Progenitor cell of endocrine pancreas (in vitro differentiated cells): ENCODE results near the gene SLX4IP. TPM values are rescaled to one million over a fixed set of nuclear protein-coding genes. Genes with fewer than 3 reads are reported as not detected.

Experiments used
- DNase-seq: peaks from one replicate; pipeline ENCODE4 v3.0.0; 2021; ENCODE audit warnings: low spot score; ENCODE audit not compliant: unreplicated experiment
- H3K27ac Mint-ChIP-seq: 2 replicates; pipeline ENCODE4 v1.8.0; 2021; ENCODE audit warnings: mild to moderate bottlenecking, moderate library complexity, mixed read lengths
- H3K27me3 Mint-ChIP-seq: 2 replicates; pipeline ENCODE4 v1.8.0; 2021; ENCODE audit warnings: mixed read lengths
- H3K36me3 Mint-ChIP-seq: 2 replicates; pipeline ENCODE4 v1.8.0; 2022; ENCODE audit warnings: mixed read lengths; ENCODE audit not compliant: insufficient read depth
- H3K4me1 Mint-ChIP-seq: 2 replicates; pipeline ENCODE4 v1.8.0; 2021; ENCODE audit warnings: low read depth, mixed read lengths
- H3K4me3 Mint-ChIP-seq: 2 replicates; pipeline ENCODE4 v1.8.0; 2021; ENCODE audit warnings: low read depth, mild to moderate bottlenecking, moderate library complexity, mixed read lengths
- H3K9me3 Mint-ChIP-seq: 2 replicates; pipeline ENCODE4 v1.8.0; 2021; ENCODE audit warnings: low read depth, mixed read lengths
- CTCF ChIP-seq: fragments of 200-600 bp; sonication (generic); IDR thresholded peaks from one replicate; pipeline ENCODE4 v1.5.0; 2021; ENCODE audit warnings: antibody characterized with exemption, mild to moderate bottlenecking; ENCODE audit not compliant: unreplicated experiment
- total RNA-seq: library from RNA; stranded (reverse); gene quantifications from 2 replicates; pipeline ENCODE4 v1.2.1, GENCODE V29; 2021

The SLX4IP gene
- total RNA-seq, 1 donor from 2014 or later: 12.0 TPM

- Mint-ChIP-seq H3K27ac (no peak overlapping the region), H3K27me3 (no peaks in the 10 kb centered on the region), H3K4me3 (no peak overlapping the region), H3K4me1 (peaks cover 1% of the 10 kb centered on the region), H3K9me3 (no peaks in the 10 kb centered on the region), H3K36me3 (no peaks in the 10 kb centered on the region)
- no peak for DNase-seq
- TF ChIP-seq CTCF: no peak
These were observed 36.2 kb upstream of the SLX4IP start for GRCh38 chr20:10398834-10399369.

GRCh38 chr20:10402938-10403608 is 32.0 kb upstream of the SLX4IP start:
- no peak for DNase-seq
- Mint-ChIP-seq H3K36me3 (peaks cover 1% of the 10 kb centered on the region), H3K9me3 (no peaks in the 10 kb centered on the region), H3K4me1 (peaks cover 1% of the 10 kb centered on the region), H3K27ac (no peak overlapping the region), H3K4me3 (no peak overlapping the region), H3K27me3 (no peaks in the 10 kb centered on the region)
- no peak for TF ChIP-seq CTCF

GRCh38 chr20:10404023-10404628 is 31.0 kb upstream of the SLX4IP start:
- no peaks in the 10 kb centered on the region for H3K9me3 Mint-ChIP-seq
- H3K4me3 Mint-ChIP-seq: no peak overlapping the region
- no peak overlapping the region for H3K27ac Mint-ChIP-seq
- peaks cover 1% of the 10 kb centered on the region for H3K36me3 Mint-ChIP-seq
- H3K4me1 Mint-ChIP-seq: no peaks in the 10 kb centered on the region
- no peak for TF ChIP-seq CTCF
- no peaks in the 10 kb centered on the region for H3K27me3 Mint-ChIP-seq
- no peak for DNase-seq

GRCh38 chr20:10404959-10405530 is 30.1 kb upstream of the SLX4IP start:
- Mint-ChIP-seq H3K27ac (no peak overlapping the region), H3K9me3 (no peaks in the 10 kb centered on the region), H3K27me3 (no peaks in the 10 kb centered on the region), H3K4me3 (no peak overlapping the region), H3K36me3 (peaks cover 1% of the 10 kb centered on the region), H3K4me1 (no peaks in the 10 kb centered on the region)
- TF ChIP-seq CTCF: no peak
- DNase-seq: no peak

- no peak for DNase-seq
- Mint-ChIP-seq H3K9me3 (no peaks in the 10 kb centered on the region), H3K27me3 (no peaks in the 10 kb centered on the region), H3K36me3 (peaks cover 1% of the 10 kb centered on the region), H3K27ac (no peak overlapping the region), H3K4me1 (peaks cover 6% of the 10 kb centered on the region), H3K4me3 (no peak overlapping the region)
- no peak for TF ChIP-seq CTCF
These were observed 26.8 kb upstream of the SLX4IP start for GRCh38 chr20:10408108-10408813.
